PC-3 (cell line): ENCODE results near the gene CTNND2. TPM values are rescaled to one million over a fixed set of nuclear protein-coding genes. Genes with fewer than 3 reads are reported as not detected.

ENCODE experiments used
- ATAC-seq: fragments of 200-7000 bp; cut with Tn5 transposase; 2 replicates; pipeline ENCODE4 v1.9.1; 2020; ENCODE audit warnings: mild to moderate bottlenecking, moderate library complexity
- BruUV-seq: library from RNA; stranded (reverse); fragments of 400-500 nt; replicated peaks from 2 replicates; lab custom pipeline; 2021; lab: Mats Ljungman, UMichigan
- CTCF ChIA-PET: fragments of 300-600 bp; sonication (Branson Sonifier 250); formaldehyde crosslinking; loops from one replicate; lab custom pipeline; 2022; ENCODE audit warnings: antibody characterized with exemption; lab: Charles Lee
- POLR2A ChIA-PET: fragments of 300-600 bp; sonication (Branson Sonifier 250); formaldehyde crosslinking; loops from one replicate; lab custom pipeline; 2022; ENCODE audit warnings: antibody characterized with exemption; ENCODE audit not compliant: unreplicated experiment; lab: Charles Lee
- DNase-seq: peaks from one replicate; pipeline ENCODE4 v3.0.0-alpha.2; 2015
- H2AFZ ChIP-seq: fragments of 300-600 bp; sonication (generic); 2 replicates; pipeline ENCODE4 v1.6.0; 2016; ENCODE audit warnings: antibody characterized with exemption, low read length
- H3F3A ChIP-seq: fragments of 300-600 bp; sonication (generic); one replicate; pipeline ENCODE4 v1.6.0; 2017; ENCODE audit warnings: antibody characterized with exemption, low read length, control low read depth, mild to moderate bottlenecking; ENCODE audit not compliant: unreplicated experiment
- H3K27ac ChIP-seq: fragments of 300-600 bp; sonication (generic); 2 replicates; pipeline ENCODE4 v1.5.1; 2016; ENCODE audit warnings: mild to moderate bottlenecking, low read length
- H3K27me3 ChIP-seq: fragments of 300-600 bp; sonication (generic); 2 replicates; pipeline ENCODE4 v1.6.1; 2016; ENCODE audit warnings: low read length, mixed read lengths
- H3K36me3 ChIP-seq: fragments of 300-600 bp; sonication (generic); 2 replicates; pipeline ENCODE4 v1.6.1; 2016; ENCODE audit warnings: low read depth, mixed run types, low read length, mixed read lengths
- H3K4me1 ChIP-seq: fragments of 300-600 bp; sonication (generic); 2 replicates; pipeline ENCODE4 v1.5.1; 2016; ENCODE audit warnings: low read length; ENCODE audit not compliant: insufficient read depth
- H3K4me2 ChIP-seq: fragments of 300-600 bp; sonication (generic); 2 replicates; pipeline ENCODE4 v1.6.0; 2016; ENCODE audit warnings: low read length
- H3K4me3 ChIP-seq: fragments of 300-600 bp; sonication (generic); 2 replicates; pipeline ENCODE4 v1.5.1; 2016; ENCODE audit warnings: mild to moderate bottlenecking, low read length, mixed read lengths
- H3K79me2 ChIP-seq: fragments of 300-600 bp; sonication (generic); 2 replicates; pipeline ENCODE4 v1.6.1; 2017; ENCODE audit warnings: low read length, mixed read lengths
- H3K9ac ChIP-seq: fragments of 300-600 bp; sonication (generic); 2 replicates; pipeline ENCODE4 v1.6.0; 2016; ENCODE audit warnings: mild to moderate bottlenecking, low read length
- H3K9me2 ChIP-seq: fragments of 300-600 bp; sonication (generic); replicated peaks from 2 replicates; pipeline ENCODE4 v1.6.1; 2016; ENCODE audit warnings: mixed run types, low read length, mixed read lengths
- H3K9me3 ChIP-seq: fragments of 300-600 bp; sonication (generic); 2 replicates; pipeline ENCODE4 v1.6.1; 2016; ENCODE audit warnings: low read length, mixed read lengths
- H4K20me1 ChIP-seq: fragments of 300-600 bp; sonication (generic); 2 replicates; pipeline ENCODE4 v1.6.1; 2016; ENCODE audit warnings: low read length, mixed read lengths
- EZH2 ChIP-seq: fragments of 300-600 bp; sonication (generic); IDR thresholded peaks from one replicate; pipeline ENCODE4 v1.6.1; 2017; ENCODE audit warnings: antibody characterized with exemption, mild to moderate bottlenecking, low read length; ENCODE audit not compliant: unreplicated experiment
- EZH2phosphoT487 ChIP-seq: fragments of 300-600 bp; sonication (generic); IDR thresholded peaks from 2 replicates; pipeline ENCODE4 v1.6.1; 2018; ENCODE audit warnings: mild to moderate bottlenecking, antibody characterized with exemption, low read length, borderline replicate concordance
- intact Hi-C: fragments of 100-400 bp; cut with micrococcal nuclease; formaldehyde crosslinking; loops from 2 replicates; pipeline ENCODE4 v1.9.0; 2023
- total RNA-seq: library from RNA; depleted of rRNA; stranded (reverse); fragments of >200 nt; gene quantifications from 2 replicates; pipeline ENCODE4 v1.2.3, GENCODE V29; 2014
- TF ChIP-seq, protein P1 (sequence below): fragments of 300-600 bp; sonication (generic); conservative IDR thresholded peaks from 2 replicates; pipeline ENCODE4 v1.5.1; 2017; ENCODE audit warnings: antibody characterized with exemption, low read depth, mild to moderate bottlenecking, low read length

CTNND2 gene
- total RNA-seq, 1 experiment from 2014 or later: 1.8 TPM

- ATAC-seq (no peak), DNase-seq (no peak)
- BruUV-seq: no TSS peak
- H3K4me1 ChIP-seq: no peaks in the 10 kb centered on the region
- no peak overlapping the region for H3K4me3 ChIP-seq
- CTCF ChIA-PET: no interaction called here
- no peak overlapping the region for H2AFZ ChIP-seq
- no peak overlapping the region for H3K27ac ChIP-seq
- no peak overlapping the region for H3K4me2 ChIP-seq
- intact Hi-C loops: no loop called here
- no peak overlapping the region for H3K9ac ChIP-seq
- H3K36me3 ChIP-seq: no peaks in the 10 kb centered on the region
- POLR2A ChIA-PET: no interaction called here
- H3K9me2 ChIP-seq: no peaks in the 10 kb centered on the region; the same call in 1 of the 2 replicates
- no peaks in the 10 kb centered on the region for H3K27me3 ChIP-seq
- no peaks in the 10 kb centered on the region for H3K79me2 ChIP-seq
- TF ChIP-seq EZH2 (no peak), EZH2phosphoT487 (no peak)
- TF ChIP-seq, protein P1, sequence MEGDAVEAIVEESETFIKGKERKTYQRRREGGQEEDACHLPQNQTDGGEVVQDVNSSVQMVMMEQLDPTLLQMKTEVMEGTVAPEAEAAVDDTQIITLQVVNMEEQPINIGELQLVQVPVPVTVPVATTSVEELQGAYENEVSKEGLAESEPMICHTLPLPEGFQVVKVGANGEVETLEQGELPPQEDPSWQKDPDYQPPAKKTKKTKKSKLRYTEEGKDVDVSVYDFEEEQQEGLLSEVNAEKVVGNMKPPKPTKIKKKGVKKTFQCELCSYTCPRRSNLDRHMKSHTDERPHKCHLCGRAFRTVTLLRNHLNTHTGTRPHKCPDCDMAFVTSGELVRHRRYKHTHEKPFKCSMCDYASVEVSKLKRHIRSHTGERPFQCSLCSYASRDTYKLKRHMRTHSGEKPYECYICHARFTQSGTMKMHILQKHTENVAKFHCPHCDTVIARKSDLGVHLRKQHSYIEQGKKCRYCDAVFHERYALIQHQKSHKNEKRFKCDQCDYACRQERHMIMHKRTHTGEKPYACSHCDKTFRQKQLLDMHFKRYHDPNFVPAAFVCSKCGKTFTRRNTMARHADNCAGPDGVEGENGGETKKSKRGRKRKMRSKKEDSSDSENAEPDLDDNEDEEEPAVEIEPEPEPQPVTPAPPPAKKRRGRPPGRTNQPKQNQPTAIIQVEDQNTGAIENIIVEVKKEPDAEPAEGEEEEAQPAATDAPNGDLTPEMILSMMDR: no peak
- no peaks in the 10 kb centered on the region for H3F3A ChIP-seq
- H3K9me3 ChIP-seq: no peaks in the 10 kb centered on the region
- H4K20me1 ChIP-seq: no peaks in the 10 kb centered on the region
Observed at GRCh38 chr5:10974850-10975249, 929.4 kb downstream of the CTNND2 start.

- CTCF ChIA-PET: no interaction called here
- Histone ChIP-seq H3K4me2 (no peak overlapping the region), H3K4me3 (no peak overlapping the region), H3K27ac (no peak overlapping the region), H3K27me3 (no peaks in the 10 kb centered on the region), H2AFZ (no peak overlapping the region), H3K9ac (no peak overlapping the region), H3K9me3 (no peaks in the 10 kb centered on the region), H3K9me2 (no peaks in the 10 kb centered on the region), H3K36me3 (no peaks in the 10 kb centered on the region), H3K79me2 (no peaks in the 10 kb centered on the region), H3F3A (no peaks in the 10 kb centered on the region), H3K4me1 (no peaks in the 10 kb centered on the region), H4K20me1 (no peaks in the 10 kb centered on the region)
- POLR2A ChIA-PET: no interaction called here
- intact Hi-C loops: no loop called here
- BruUV-seq: no TSS peak
- no peak for DNase-seq
- TF ChIP-seq EZH2phosphoT487 (no peak), EZH2 (no peak)
- TF ChIP-seq, protein P1: no peak
- no peak for ATAC-seq
Observed at GRCh38 chr5:10973316-10973715, 930.9 kb downstream of the CTNND2 start.

GRCh38 chr5:10969684-10970180 is 934.5 kb downstream of the CTNND2 start:
- Histone ChIP-seq H3K79me2 (no peaks in the 10 kb centered on the region), H4K20me1 (no peaks in the 10 kb centered on the region), H3K27me3 (no peaks in the 10 kb centered on the region), H3K4me2 (no peak overlapping the region), H3K4me3 (no peak overlapping the region), H3K27ac (no peak overlapping the region), H3K4me1 (no peaks in the 10 kb centered on the region), H3F3A (no peaks in the 10 kb centered on the region), H2AFZ (no peak overlapping the region), H3K9ac (no peak overlapping the region), H3K9me3 (no peaks in the 10 kb centered on the region), H3K36me3 (no peaks in the 10 kb centered on the region), H3K9me2 (no peaks in the 10 kb centered on the region)
- ChIA-PET CTCF (no interaction called here), POLR2A (no interaction called here)
- ATAC-seq (no peak), DNase-seq (no peak)
- no TSS peak for BruUV-seq
- intact Hi-C loops: no loop called here
- no peak for TF ChIP-seq EZH2phosphoT487
- no peak for TF ChIP-seq EZH2
- TF ChIP-seq, protein P1: no peak
